Endodermal cell (in vitro differentiated cells): ENCODE measurements around the gene HYAL2. TPM values are rescaled to one million over a fixed set of nuclear protein-coding genes. Genes with fewer than 3 reads are reported as not detected.

Experiments
- DNase-seq: peaks from one replicate; pipeline ENCODE4 v3.0.0-alpha.2; 2017
- H3K27ac ChIP-seq: 2 replicates; pipeline ENCODE4 v1.5.1; 2013; ENCODE audit warnings: mild to moderate bottlenecking, low read depth, low read length, moderate library complexity
- H3K27me3 ChIP-seq: 2 replicates; pipeline ENCODE4 v1.6.1; 2013; ENCODE audit warnings: mild to moderate bottlenecking, low read length, moderate library complexity; ENCODE audit not compliant: insufficient read depth, control insufficient read depth, poor library complexity, severe bottlenecking
- H3K36me3 ChIP-seq: 2 replicates; pipeline ENCODE4 v1.7.0; 2013; ENCODE audit warnings: mild to moderate bottlenecking, low read length, moderate library complexity; ENCODE audit not compliant: control insufficient read depth, insufficient read depth
- H3K4me1 ChIP-seq: one replicate; pipeline ENCODE4 v1.7.0; 2013; ENCODE audit warnings: low read length; ENCODE audit not compliant: control insufficient read depth, insufficient read depth
- H3K4me3 ChIP-seq: 2 replicates; pipeline ENCODE4 v1.5.1; 2013; ENCODE audit warnings: mild to moderate bottlenecking, low read length, moderate library complexity
- H3K9ac ChIP-seq: 2 replicates; pipeline ENCODE4 v1.6.1; 2013; ENCODE audit warnings: mild to moderate bottlenecking, low read length, moderate library complexity; ENCODE audit not compliant: poor library complexity, severe bottlenecking; ENCODE audit errors: extremely low read depth
- H3K9me3 ChIP-seq: 2 replicates; pipeline ENCODE4 v1.6.1; 2013; ENCODE audit warnings: mild to moderate bottlenecking, low read length, moderate library complexity; ENCODE audit not compliant: control insufficient read depth
- H3K27ac Mint-ChIP-seq: 2 replicates; pipeline ENCODE4 v1.8.0; 2020; ENCODE audit warnings: mixed read lengths
- H3K27me3 Mint-ChIP-seq: 2 replicates; pipeline ENCODE4 v1.8.0; 2021; ENCODE audit warnings: mild to moderate bottlenecking, mixed read lengths; ENCODE audit not compliant: insufficient read depth
- H3K36me3 Mint-ChIP-seq: 2 replicates; pipeline ENCODE4 v1.8.0; 2020; ENCODE audit warnings: low read depth, mixed read lengths
- H3K4me1 Mint-ChIP-seq: 2 replicates; pipeline ENCODE4 v1.8.0; 2020; ENCODE audit warnings: mixed read lengths
- H3K4me3 Mint-ChIP-seq: 2 replicates; pipeline ENCODE4 v1.8.0; 2020; ENCODE audit warnings: mild to moderate bottlenecking, moderate library complexity, mixed read lengths
- H3K9me3 Mint-ChIP-seq: 2 replicates; pipeline ENCODE4 v1.8.0; 2020; ENCODE audit warnings: mild to moderate bottlenecking, mixed read lengths
- CTCF ChIP-seq: fragments of 200-600 bp; sonication (generic); conservative IDR thresholded peaks from 2 replicates; pipeline ENCODE4 v1.5.0; 2021; ENCODE audit warnings: antibody characterized with exemption, mild to moderate bottlenecking
- WGBS, 2 experiments: methylation state at CpG; one replicate each; pipeline versions ENCODE4 v1.1.5 to v1.1.7; 2013; ENCODE audit warnings: missing lambda C conversion rate in 2 of 2, mixed read lengths in 1 of 2; ENCODE audit not compliant: insufficient coverage in 1 of 2, insufficient read length in 1 of 2; 5-methylcytosine and 5-hydroxymethylcytosine counted together
- total RNA-seq, 2 donors: library from RNA; stranded (reverse); fragmentation: NEBNext Ultra II Directional in 1 of 2; extraction: Animal tissue kit (Norgen Biotek cat#: 25700) in 1 of 2; gene quantifications; 2 replicates in 1 of 2; 3 replicates in 1 of 2; pipeline ENCODE4 v1.2.1, GENCODE V29; 2021

The HYAL2 gene
- total RNA-seq, 2 donors from 2014 or later, result 55.3 to 61.1 TPM

GRCh38 chr3:50275996-50276761 lies 46.4 kb downstream of the HYAL2 start:
- H3K9me3 ChIP-seq, result no peaks in the 10 kb centered on the region
- H3K27me3 Mint-ChIP-seq, result peaks cover 71% of the 10 kb centered on the region
- H3K4me1 Mint-ChIP-seq, result peaks cover 13% of the 10 kb centered on the region
- 83 to 89% methylated on average over 70 to 79 of the region's 79 CpGs for WGBS, 2 experiments
- H3K36me3 ChIP-seq, result no peaks in the 10 kb centered on the region
- no peak overlapping the region for H3K27ac ChIP-seq
- H3K27ac Mint-ChIP-seq, result no peak overlapping the region
- peaks cover 7% of the 10 kb centered on the region for H3K9me3 Mint-ChIP-seq
- H3K36me3 Mint-ChIP-seq, result no peaks in the 10 kb centered on the region
- no peaks in the 10 kb centered on the region for H3K4me1 ChIP-seq
- H3K4me3 ChIP-seq, result no peak overlapping the region
- no peak overlapping the region for H3K9ac ChIP-seq
- peak overlapping the region; percentile 44 for H3K4me3 Mint-ChIP-seq
- H3K27me3 ChIP-seq, result peaks cover 39% of the 10 kb centered on the region
- TF ChIP-seq CTCF, result no peak
- peak; percentile 79 for DNase-seq

- Histone ChIP-seq H3K9ac (no peak overlapping the region), H3K9me3 (no peaks in the 10 kb centered on the region), H3K27ac (no peak overlapping the region), H3K27me3 (peaks cover 39% of the 10 kb centered on the region), H3K4me3 (peak overlapping the region; percentile 53), H3K36me3 (no peaks in the 10 kb centered on the region), H3K4me1 (no peaks in the 10 kb centered on the region)
- peak; percentile 79 for DNase-seq
- TF ChIP-seq CTCF, result no peak
- H3K27ac Mint-ChIP-seq, result no peak overlapping the region
- H3K9me3 Mint-ChIP-seq, result peaks cover 7% of the 10 kb centered on the region
- peak overlapping the region; percentile 44 for H3K4me3 Mint-ChIP-seq
- H3K36me3 Mint-ChIP-seq, result no peaks in the 10 kb centered on the region
- peaks cover 71% of the 10 kb centered on the region for H3K27me3 Mint-ChIP-seq
- WGBS, 2 experiments, result 17 to 29% methylated on average over 36 to 65 of the region's 65 CpGs
- H3K4me1 Mint-ChIP-seq, result peaks cover 13% of the 10 kb centered on the region
Measured at GRCh38 chr3:50275141-50275995, 47.2 kb downstream of the HYAL2 start.

GRCh38 chr3:50274371-50275104 lies 48.0 kb downstream of the HYAL2 start:
- peak; percentile 94 for TF ChIP-seq CTCF
- Mint-ChIP-seq H3K4me3 (peak overlapping the region; percentile 9), H3K27ac (no peak overlapping the region), H3K27me3 (peaks cover 71% of the 10 kb centered on the region), H3K4me1 (peaks cover 13% of the 10 kb centered on the region), H3K9me3 (peaks cover 7% of the 10 kb centered on the region), H3K36me3 (no peaks in the 10 kb centered on the region)
- Histone ChIP-seq H3K9me3 (no peaks in the 10 kb centered on the region), H3K4me3 (peak overlapping the region; percentile 53), H3K36me3 (no peaks in the 10 kb centered on the region), H3K4me1 (no peaks in the 10 kb centered on the region), H3K27me3 (peaks cover 39% of the 10 kb centered on the region), H3K9ac (no peak overlapping the region), H3K27ac (no peak overlapping the region)
- WGBS, 2 experiments, result 12 to 19% methylated on average over 14 to 26 of the region's 26 CpGs
- DNase-seq, result peak; percentile 96
